ENCODE results near the gene RNF166. TPM values are rescaled to one million over a fixed set of nuclear protein-coding genes. Genes with fewer than 3 reads are reported as not detected.

RNF166 gene
- total RNA-seq, 1 donor from 2014 or later: 29.9 TPM

- no peak for DNase-seq (ENCODE audit: low spot score)
These were observed 13.3 kb downstream of the RNF166 start for GRCh38 chr16:88692861-88693260.

GRCh38 chr16:88691924-88692560, 14.2 kb downstream of the RNF166 start:
- DNase-seq (ENCODE audit: low spot score): no peak

- DNase-seq (ENCODE audit: low spot score): no peak
These were observed 14.9 kb downstream of the RNF166 start for GRCh38 chr16:88691129-88691813.

- no peak for DNase-seq (ENCODE audit: low spot score)
These were observed 15.7 kb downstream of the RNF166 start for GRCh38 chr16:88690341-88691128.

- peak; percentile 32 for DNase-seq (ENCODE audit: low spot score)
These were observed 18.0 kb downstream of the RNF166 start for GRCh38 chr16:88688013-88688778.

GRCh38 chr16:88687676-88688012, 18.6 kb downstream of the RNF166 start:
- no peak for DNase-seq (ENCODE audit: low spot score)

- no peak for DNase-seq (ENCODE audit: low spot score)
These were observed 19.0 kb downstream of the RNF166 start for GRCh38 chr16:88687254-88687576.

GRCh38 chr16:88686439-88687253, 19.6 kb downstream of the RNF166 start, which contains the start of gene SNAI3:
Gene SNAI3, minus strand, starts transcription at chr16:88686507. Its CDS starts 101 bp downstream, at chr16:88686406.
- DNase-seq (ENCODE audit: low spot score): peak; percentile 64

GRCh38 chr16:88686062-88686438, 20.2 kb downstream of the RNF166 start:
- no peak for DNase-seq (ENCODE audit: low spot score)

GRCh38 chr16:88685156-88686061, 20.8 kb downstream of the RNF166 start:
- no peak for DNase-seq (ENCODE audit: low spot score)

- DNase-seq (ENCODE audit: low spot score): no peak
These were observed 21.5 kb downstream of the RNF166 start for GRCh38 chr16:88684569-88685155.

- no peak for DNase-seq (ENCODE audit: low spot score)
These were observed 24.3 kb downstream of the RNF166 start for GRCh38 chr16:88681709-88682451.

GRCh38 chr16:88681084-88681680, 25.0 kb downstream of the RNF166 start:
- DNase-seq (ENCODE audit: low spot score): no peak

- no peak for DNase-seq (ENCODE audit: low spot score)
These were observed 25.6 kb downstream of the RNF166 start for GRCh38 chr16:88680554-88681083.

GRCh38 chr16:88678224-88678979, 27.8 kb downstream of the RNF166 start:
- DNase-seq (ENCODE audit: low spot score): no peak

- DNase-seq (ENCODE audit: low spot score): no peak
These were observed 28.5 kb downstream of the RNF166 start for GRCh38 chr16:88677721-88678120.

GRCh38 chr16:88676502-88677242, 29.5 kb downstream of the RNF166 start:
- DNase-seq (ENCODE audit: low spot score): no peak
